GM19193 (cell line): ENCODE measurements around the gene TMEM94.

ENCODE experiments used
- POLR2A ChIP-seq: IDR thresholded peaks from 4 replicates; pipeline ENCODE4 v1.6.1; 2011; ENCODE audit not compliant: insufficient read depth, insufficient read length; ENCODE audit errors: extremely low read depth

TMEM94 gene

GRCh38 chr17:75468291-75468754, 11.9 kb downstream of the TMEM94 start:
- no peak for TF ChIP-seq POLR2A

- TF ChIP-seq POLR2A = no peak
Measured at GRCh38 chr17:75468779-75469373, 12.4 kb downstream of the TMEM94 start.

GRCh38 chr17:75471207-75471606, 14.8 kb downstream of the TMEM94 start:
- TF ChIP-seq POLR2A = no peak

- no peak for TF ChIP-seq POLR2A
Measured at GRCh38 chr17:75472119-75472518, 15.7 kb downstream of the TMEM94 start.

GRCh38 chr17:75473246-75473645, 16.8 kb downstream of the TMEM94 start:
- no peak for TF ChIP-seq POLR2A

GRCh38 chr17:75474736-75475135, 18.3 kb downstream of the TMEM94 start:
- no peak for TF ChIP-seq POLR2A

GRCh38 chr17:75475144-75475835, 18.9 kb downstream of the TMEM94 start:
- TF ChIP-seq POLR2A = no peak

GRCh38 chr17:75475851-75476250, 19.4 kb downstream of the TMEM94 start:
- no peak for TF ChIP-seq POLR2A

- no peak for TF ChIP-seq POLR2A
Measured at GRCh38 chr17:75476271-75476671, 19.8 kb downstream of the TMEM94 start.

GRCh38 chr17:75476752-75477489, 20.5 kb downstream of the TMEM94 start:
- TF ChIP-seq POLR2A = no peak

GRCh38 chr17:75478508-75478907, 22.1 kb downstream of the TMEM94 start:
- no peak for TF ChIP-seq POLR2A

- TF ChIP-seq POLR2A = no peak
Measured at GRCh38 chr17:75480281-75480680, 23.8 kb downstream of the TMEM94 start.

GRCh38 chr17:75481194-75482068, 25.0 kb downstream of the TMEM94 start:
- TF ChIP-seq POLR2A = no peak

GRCh38 chr17:75482098-75482942, 25.9 kb downstream of the TMEM94 start:
- TF ChIP-seq POLR2A = no peak

- no peak for TF ChIP-seq POLR2A
Measured at GRCh38 chr17:75485688-75486087, 29.3 kb downstream of the TMEM94 start.

GRCh38 chr17:75486151-75486550, 29.7 kb downstream of the TMEM94 start:
- TF ChIP-seq POLR2A = no peak
